ENCODE measurements around the gene FAM131A.

FAM131A gene

DNA sequence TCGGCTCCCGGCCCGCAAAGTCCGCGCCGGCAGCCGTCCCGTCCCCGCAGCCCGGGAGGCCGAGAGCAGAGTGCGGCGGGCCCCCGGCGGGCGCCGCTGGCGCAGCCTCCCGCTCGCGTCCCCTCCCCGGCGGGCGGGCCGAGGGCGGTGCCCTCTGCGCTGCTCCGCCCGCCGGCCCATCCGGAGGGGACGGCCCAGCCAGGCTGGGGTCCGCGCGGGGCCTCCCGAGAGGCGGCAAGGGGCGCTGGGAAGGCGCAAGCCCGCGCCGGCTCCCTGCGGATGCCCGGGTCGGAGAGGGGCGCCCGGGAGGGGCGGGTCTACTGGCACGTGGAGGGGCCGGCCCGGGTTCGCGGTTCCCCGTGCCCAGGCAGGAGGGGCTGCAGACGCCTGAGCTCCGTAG is 24.1 kb downstream of the FAM131A start, which contains the start of the genes CLCN2 and POLR2H:
Gene CLCN2, minus strand, starts transcription at position 74 of the 400 bp plus-strand sequence. CDS start 126 bp downstream, outside the sequence.
Gene POLR2H, plus strand, starts transcription at position 179 of the 400 bp plus-strand sequence. CDS start 1,783 bp downstream, outside the sequence.
- H3K9me3 Mint-ChIP-seq: no peaks in the 10 kb centered on the region
- peak within 1 kb of the TSS; percentile 98 for H3K27ac Mint-ChIP-seq
- H3K4me3 Mint-ChIP-seq: peak within 1 kb of the TSS; percentile 94
- peaks cover 18% of the 10 kb centered on the region for H3K4me1 Mint-ChIP-seq (ENCODE audit: low read depth)
- peaks cover 3% of the 10 kb centered on the region for H3K27me3 Mint-ChIP-seq (ENCODE audit: low read depth)
- peak; percentile 65 for DNase-seq (ENCODE audit: low spot score)
- peaks cover 20% of the 10 kb centered on the region for H3K36me3 Mint-ChIP-seq (ENCODE audit: low read depth)

DNA sequence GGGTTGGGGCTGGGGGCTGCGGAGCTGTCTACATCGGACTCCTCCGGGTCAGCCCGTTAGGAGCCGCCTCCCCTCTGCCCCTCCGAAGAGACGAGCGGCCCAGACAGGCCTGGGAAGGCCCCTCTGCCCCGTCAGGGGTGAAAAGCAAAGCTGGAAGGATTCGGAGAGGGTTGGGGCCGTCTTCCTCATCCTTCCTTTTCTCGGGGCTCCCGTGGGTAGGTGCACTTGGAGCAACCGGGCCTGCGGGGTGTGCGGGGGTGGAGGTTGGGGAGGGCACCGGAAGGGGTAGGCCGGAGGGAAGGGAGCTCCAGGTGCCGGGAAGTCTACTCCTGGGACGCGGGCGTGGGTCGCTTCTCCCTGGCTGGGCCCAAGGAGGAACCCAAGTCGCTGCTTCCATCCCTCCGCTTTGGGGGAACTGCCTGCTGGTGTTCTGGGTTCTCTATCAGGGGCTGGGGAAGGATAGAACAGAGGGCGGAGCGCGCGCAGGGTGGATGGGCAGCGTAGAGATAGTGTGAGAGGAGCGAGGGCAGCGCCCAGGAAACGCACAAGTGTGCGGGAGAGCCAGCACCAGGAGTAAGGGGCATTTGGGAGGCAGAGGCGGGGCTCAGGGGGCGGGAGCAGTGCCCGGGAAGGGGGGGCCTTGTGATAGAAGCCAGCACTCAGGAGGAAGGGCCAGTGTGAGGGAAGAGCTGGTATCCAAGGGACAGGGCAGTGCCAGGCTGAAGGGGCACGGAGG is 24.7 kb downstream of the FAM131A start:
- no peaks in the 10 kb centered on the region for H3K9me3 Mint-ChIP-seq
- peak overlapping the region; percentile 98 for H3K27ac Mint-ChIP-seq
- peaks cover 20% of the 10 kb centered on the region for H3K4me1 Mint-ChIP-seq (ENCODE audit: low read depth)
- DNase-seq (ENCODE audit: low spot score): peak; percentile 42
- peaks cover 25% of the 10 kb centered on the region for H3K36me3 Mint-ChIP-seq (ENCODE audit: low read depth)
- H3K4me3 Mint-ChIP-seq: peak overlapping the region; percentile 94
- peaks cover 3% of the 10 kb centered on the region for H3K27me3 Mint-ChIP-seq (ENCODE audit: low read depth)

DNA sequence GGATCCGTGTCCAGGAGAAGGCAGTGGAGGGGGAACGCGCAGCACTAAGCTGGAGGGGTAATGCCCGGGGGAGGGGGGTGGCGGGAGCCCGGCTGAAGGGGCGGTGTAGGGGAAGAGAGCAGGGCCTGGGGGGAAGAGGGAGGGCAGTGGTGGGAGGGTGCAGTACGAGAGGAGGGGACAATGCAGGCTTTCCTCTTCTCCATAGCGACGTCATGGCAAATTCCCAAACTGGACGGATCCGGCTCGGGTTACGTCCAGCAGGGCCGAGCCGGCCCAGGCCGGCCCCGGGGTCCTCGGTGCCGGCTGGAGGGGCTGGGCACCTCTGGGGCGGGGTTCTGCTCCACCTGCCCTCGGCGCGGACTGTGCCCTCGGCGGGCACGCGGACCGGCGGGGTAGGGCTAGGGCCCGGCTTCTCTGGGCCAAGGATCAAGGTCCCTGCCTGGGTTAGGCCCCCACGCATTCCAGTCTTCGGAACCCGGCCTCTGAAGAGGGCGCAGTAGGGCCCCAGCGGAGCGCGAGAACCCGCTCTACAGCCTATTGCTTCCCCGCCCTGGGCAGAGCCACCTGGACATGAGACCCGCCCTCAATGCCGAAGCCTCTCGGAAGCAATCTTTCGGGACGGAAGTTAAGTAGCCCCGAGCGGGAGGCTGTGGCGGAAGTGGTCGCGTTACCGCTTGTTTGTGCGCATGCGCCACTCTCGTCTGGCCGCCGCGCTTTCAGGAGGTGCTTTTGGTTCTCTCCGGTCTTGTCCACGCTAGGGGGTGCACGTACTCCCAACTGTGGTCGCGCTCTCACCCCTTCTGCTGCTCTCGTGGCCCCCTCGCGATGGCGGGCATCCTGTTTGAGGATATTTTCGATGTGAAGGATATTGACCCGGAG is 25.5 kb downstream of the FAM131A start:
- no peaks in the 10 kb centered on the region for H3K9me3 Mint-ChIP-seq
- peaks cover 20% of the 10 kb centered on the region for H3K4me1 Mint-ChIP-seq (ENCODE audit: low read depth)
- peaks cover 3% of the 10 kb centered on the region for H3K27me3 Mint-ChIP-seq (ENCODE audit: low read depth)
- peak overlapping the region; percentile 100 for H3K4me3 Mint-ChIP-seq
- peak; percentile 98 for DNase-seq (ENCODE audit: low spot score)
- peaks cover 32% of the 10 kb centered on the region for H3K36me3 Mint-ChIP-seq (ENCODE audit: low read depth)
- H3K27ac Mint-ChIP-seq: peak overlapping the region; percentile 98

DNA sequence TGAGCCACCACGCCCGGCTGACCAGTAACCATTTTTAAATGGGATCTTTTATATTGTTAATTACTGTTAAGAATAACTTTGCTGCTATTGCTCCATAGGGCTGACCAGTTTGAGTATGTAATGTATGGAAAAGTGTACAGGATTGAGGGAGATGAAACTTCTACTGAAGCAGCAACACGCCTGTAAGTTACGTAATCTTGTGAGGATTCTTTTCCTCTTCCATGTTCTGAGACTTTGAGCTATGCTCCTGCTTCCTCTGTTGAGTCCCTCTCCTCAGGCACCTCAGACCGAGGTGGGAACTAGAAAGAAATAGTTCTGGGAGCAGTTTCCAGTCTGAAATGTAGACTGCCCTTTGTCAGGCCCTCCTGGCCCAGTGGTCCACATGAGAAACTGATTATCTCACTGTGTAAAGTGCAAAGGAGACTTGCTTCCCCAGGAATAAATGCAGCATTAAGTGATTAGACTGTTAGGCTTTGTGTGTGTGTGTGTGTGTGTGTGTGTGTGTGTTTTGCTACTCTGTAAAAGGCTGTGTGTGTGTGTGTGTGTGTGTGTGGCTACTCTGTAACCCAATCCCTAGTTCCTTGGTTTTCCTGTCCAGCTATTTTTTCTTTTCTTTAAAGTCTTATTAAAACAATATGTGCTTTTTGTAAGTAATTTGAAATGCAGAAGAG is 29.4 kb downstream of the FAM131A start:
- Mint-ChIP-seq H3K27ac (no peak overlapping the region), H3K4me1 (ENCODE audit: low read depth) (peaks cover 18% of the 10 kb centered on the region), H3K27me3 (ENCODE audit: low read depth) (no peaks in the 10 kb centered on the region), H3K4me3 (no peak overlapping the region), H3K36me3 (ENCODE audit: low read depth) (peaks cover 48% of the 10 kb centered on the region), H3K9me3 (no peaks in the 10 kb centered on the region)
- DNase-seq (ENCODE audit: low spot score): no peak

DNA sequence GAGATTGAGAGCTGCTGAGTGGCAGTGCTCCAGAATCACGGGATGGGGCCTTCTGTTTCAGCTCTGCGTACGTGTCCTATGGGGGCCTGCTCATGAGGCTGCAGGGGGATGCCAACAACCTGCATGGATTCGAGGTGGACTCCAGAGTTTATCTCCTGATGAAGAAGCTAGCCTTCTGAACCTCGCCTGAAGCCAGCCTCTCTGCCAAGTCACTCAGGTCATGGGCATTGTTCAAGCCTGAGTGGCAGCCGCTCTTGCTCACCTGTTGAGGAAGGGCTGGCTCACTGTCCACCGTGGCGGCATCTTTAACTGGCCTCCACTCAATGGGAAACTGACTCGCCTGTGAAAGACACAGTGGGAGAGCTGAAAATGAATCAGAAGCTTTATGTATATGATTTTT is 30.7 kb downstream of the FAM131A start:
- peaks cover 19% of the 10 kb centered on the region for H3K4me1 Mint-ChIP-seq (ENCODE audit: low read depth)
- peaks cover 48% of the 10 kb centered on the region for H3K36me3 Mint-ChIP-seq (ENCODE audit: low read depth)
- DNase-seq (ENCODE audit: low spot score): no peak
- no peaks in the 10 kb centered on the region for H3K27me3 Mint-ChIP-seq (ENCODE audit: low read depth)
- no peaks in the 10 kb centered on the region for H3K9me3 Mint-ChIP-seq
- H3K4me3 Mint-ChIP-seq: no peak overlapping the region
- H3K27ac Mint-ChIP-seq: no peak overlapping the region

- Mint-ChIP-seq H3K27me3 (ENCODE audit: low read depth) (no peaks in the 10 kb centered on the region), H3K4me3 (no peak overlapping the region), H3K4me1 (ENCODE audit: low read depth) (peaks cover 17% of the 10 kb centered on the region), H3K27ac (no peak overlapping the region), H3K36me3 (ENCODE audit: low read depth) (peaks cover 44% of the 10 kb centered on the region), H3K9me3 (no peaks in the 10 kb centered on the region)
- no peak for DNase-seq (ENCODE audit: low spot score)
These were observed 31.3 kb downstream of the FAM131A start for GRCh38 chr3:184368586-184369183.

DNA sequence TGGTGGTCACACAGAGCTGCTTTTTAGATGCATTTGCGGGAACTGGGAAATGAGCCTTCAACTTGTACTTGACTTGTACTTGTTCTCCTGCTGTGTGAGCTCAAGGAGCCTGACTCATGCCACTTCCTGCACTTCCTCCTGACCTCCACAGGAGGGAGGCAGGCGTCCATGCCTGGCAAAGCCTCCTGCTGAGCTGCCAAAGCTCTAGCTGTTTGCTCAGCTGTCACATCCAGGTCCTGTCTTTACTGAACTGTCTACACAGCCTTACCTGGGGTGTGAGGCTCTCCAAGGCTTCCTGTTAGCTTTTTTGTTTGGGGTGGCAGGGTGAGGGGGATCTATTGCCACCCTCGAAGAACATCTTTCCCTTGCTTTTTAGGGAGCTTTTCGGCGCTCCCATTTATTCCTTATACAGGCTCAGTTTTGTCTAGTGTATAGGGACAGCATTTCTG is 34.2 kb downstream of the FAM131A start:
- Mint-ChIP-seq H3K4me3 (no peak overlapping the region), H3K4me1 (ENCODE audit: low read depth) (peaks cover 6% of the 10 kb centered on the region), H3K27me3 (ENCODE audit: low read depth) (peaks cover 11% of the 10 kb centered on the region), H3K36me3 (ENCODE audit: low read depth) (peaks cover 28% of the 10 kb centered on the region), H3K9me3 (no peaks in the 10 kb centered on the region), H3K27ac (no peak overlapping the region)
- DNase-seq (ENCODE audit: low spot score): peak; percentile 48

DNA sequence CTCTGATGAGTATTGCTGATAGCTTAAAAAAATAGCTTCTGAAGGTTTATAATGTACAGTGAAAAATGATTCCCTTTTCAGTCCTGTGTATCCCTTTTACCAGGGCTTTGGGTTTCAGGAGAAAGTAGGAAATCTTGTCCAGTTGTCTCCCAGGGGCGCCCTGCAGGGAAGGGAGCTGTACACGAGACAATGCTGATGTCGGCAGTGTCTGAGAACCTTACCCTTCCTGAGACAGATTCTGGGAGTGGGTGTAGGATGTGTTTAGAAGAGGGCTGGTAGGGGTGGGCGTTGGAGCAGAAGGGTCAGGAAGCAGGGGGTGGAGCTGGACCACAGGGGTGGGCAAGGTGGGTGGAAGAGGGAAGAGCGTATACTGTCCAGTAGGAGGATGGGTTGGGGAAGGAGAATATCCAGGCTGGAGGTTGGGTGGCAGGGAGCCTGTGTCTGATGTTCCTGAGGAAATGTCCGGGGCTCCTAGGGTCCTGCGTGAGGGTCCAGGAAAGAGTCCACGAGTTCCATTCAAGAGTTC is 35.0 kb downstream of the FAM131A start:
- Mint-ChIP-seq H3K27me3 (ENCODE audit: low read depth) (peaks cover 17% of the 10 kb centered on the region), H3K4me3 (no peak overlapping the region), H3K36me3 (ENCODE audit: low read depth) (peaks cover 20% of the 10 kb centered on the region), H3K27ac (no peak overlapping the region), H3K4me1 (ENCODE audit: low read depth) (peaks cover 4% of the 10 kb centered on the region), H3K9me3 (no peaks in the 10 kb centered on the region)
- no peak for DNase-seq (ENCODE audit: low spot score)

DNA sequence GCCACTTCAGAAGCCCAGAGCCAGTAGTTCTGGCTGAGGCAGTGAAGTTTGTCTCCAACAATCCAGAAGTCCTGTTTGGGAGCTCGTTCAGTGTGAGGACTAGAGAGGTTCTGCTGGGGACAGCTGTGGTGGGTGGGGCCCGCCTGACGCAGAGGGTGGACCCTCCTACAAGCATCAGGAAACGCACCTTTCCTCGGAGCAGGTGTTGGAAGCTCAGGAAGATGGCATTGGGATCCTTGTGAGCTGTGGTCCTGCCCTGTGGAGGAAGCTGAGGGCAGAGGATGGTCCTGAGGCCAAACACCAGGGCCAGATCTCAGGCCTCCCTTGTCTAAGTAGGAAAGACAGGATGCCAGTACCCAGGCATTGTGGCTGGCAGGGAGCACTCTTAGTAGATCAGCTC is 35.5 kb downstream of the FAM131A start:
- no peak overlapping the region for H3K27ac Mint-ChIP-seq
- H3K4me3 Mint-ChIP-seq: no peak overlapping the region
- peaks cover 22% of the 10 kb centered on the region for H3K27me3 Mint-ChIP-seq (ENCODE audit: low read depth)
- no peak for DNase-seq (ENCODE audit: low spot score)
- H3K4me1 Mint-ChIP-seq (ENCODE audit: low read depth): peaks cover 4% of the 10 kb centered on the region
- H3K36me3 Mint-ChIP-seq (ENCODE audit: low read depth): peaks cover 16% of the 10 kb centered on the region
- no peaks in the 10 kb centered on the region for H3K9me3 Mint-ChIP-seq

DNA sequence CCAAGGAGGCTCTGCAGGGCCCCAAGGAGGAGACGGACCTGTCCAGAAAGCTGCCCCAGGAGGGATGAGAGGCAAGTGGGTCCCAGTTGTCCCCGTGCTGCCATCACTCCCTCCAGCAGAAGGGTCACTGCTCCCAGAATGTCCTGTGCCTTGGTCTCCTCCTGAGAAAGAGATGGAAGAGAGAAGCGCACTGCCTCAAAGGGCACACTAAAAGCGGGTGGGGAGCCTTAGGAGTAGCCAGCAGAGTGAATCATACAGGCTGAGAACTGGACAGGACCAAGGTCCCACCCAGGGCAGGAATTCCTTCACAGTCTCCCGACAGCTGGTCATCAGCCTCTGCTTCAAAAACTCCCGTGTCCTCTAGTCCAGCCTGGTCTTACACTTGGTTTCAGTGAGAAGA is 36.0 kb downstream of the FAM131A start:
- H3K4me1 Mint-ChIP-seq (ENCODE audit: low read depth): peaks cover 4% of the 10 kb centered on the region
- no peak overlapping the region for H3K4me3 Mint-ChIP-seq
- peaks cover 28% of the 10 kb centered on the region for H3K27me3 Mint-ChIP-seq (ENCODE audit: low read depth)
- no peaks in the 10 kb centered on the region for H3K9me3 Mint-ChIP-seq
- no peak for DNase-seq (ENCODE audit: low spot score)
- H3K27ac Mint-ChIP-seq: no peak overlapping the region
- peaks cover 12% of the 10 kb centered on the region for H3K36me3 Mint-ChIP-seq (ENCODE audit: low read depth)

DNA sequence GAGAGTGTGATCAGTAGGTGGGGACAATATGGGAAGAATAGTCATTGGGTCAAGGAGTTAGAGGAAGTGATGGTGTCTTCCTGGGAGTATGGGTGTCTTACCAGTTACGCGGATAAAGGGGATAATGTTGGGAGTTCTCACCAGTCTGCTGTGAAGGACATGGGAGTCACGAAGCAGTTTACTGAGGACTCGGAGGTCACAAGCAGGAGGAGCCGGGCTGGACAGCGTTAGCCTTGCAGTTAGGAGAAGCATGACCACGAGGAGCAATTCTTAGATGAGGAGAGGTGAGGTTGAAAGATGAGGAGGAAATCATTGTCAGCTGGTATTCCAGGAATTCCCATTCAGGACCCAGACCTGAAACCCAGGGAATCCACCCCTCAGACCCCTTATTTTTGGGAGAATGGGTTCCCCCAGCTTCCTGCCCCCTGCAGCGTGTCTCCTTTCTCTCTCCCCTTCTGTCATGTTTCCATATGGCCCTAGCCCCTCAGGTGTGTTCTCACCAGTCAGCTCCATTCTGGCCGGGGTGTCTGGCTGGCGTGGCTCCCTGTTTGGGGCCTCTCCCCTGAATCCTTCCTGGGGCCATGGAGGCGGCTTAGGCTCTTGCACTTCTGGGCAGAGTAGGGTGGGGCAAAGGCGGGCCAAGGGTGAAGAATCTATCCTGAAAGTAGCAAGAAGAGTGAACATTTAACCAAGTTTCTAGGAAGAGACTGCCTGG is 38.5 kb downstream of the FAM131A start:
- Mint-ChIP-seq H3K36me3 (ENCODE audit: low read depth) (peaks cover 2% of the 10 kb centered on the region), H3K9me3 (no peaks in the 10 kb centered on the region), H3K27me3 (ENCODE audit: low read depth) (peaks cover 41% of the 10 kb centered on the region), H3K4me1 (ENCODE audit: low read depth) (peaks cover 4% of the 10 kb centered on the region), H3K27ac (no peak overlapping the region), H3K4me3 (no peak overlapping the region)
- DNase-seq (ENCODE audit: low spot score): no peak

DNA sequence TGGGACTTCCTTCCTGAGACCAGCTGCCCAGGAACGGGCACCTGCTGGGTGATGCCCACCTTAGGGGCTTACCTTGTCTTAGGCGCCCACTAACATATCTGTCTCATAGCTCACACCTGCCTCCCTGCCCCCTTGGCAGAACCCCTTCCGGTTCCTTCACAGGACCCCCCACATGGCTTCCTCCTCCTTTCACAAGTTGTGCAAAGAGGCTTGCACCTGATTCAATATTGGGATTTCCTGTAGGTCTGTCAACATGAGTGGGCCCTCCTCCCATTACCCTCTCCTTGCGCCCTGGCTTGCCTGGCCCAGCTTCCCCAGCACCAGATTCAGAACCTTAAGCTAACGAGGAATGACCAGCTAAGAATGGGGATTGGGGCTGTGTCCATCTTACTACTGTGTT is 40.0 kb downstream of the FAM131A start:
- H3K4me1 Mint-ChIP-seq (ENCODE audit: low read depth): no peaks in the 10 kb centered on the region
- no peak overlapping the region for H3K4me3 Mint-ChIP-seq
- DNase-seq (ENCODE audit: low spot score): no peak
- H3K36me3 Mint-ChIP-seq (ENCODE audit: low read depth): no peaks in the 10 kb centered on the region
- no peaks in the 10 kb centered on the region for H3K9me3 Mint-ChIP-seq
- H3K27me3 Mint-ChIP-seq (ENCODE audit: low read depth): peaks cover 54% of the 10 kb centered on the region
- H3K27ac Mint-ChIP-seq: no peak overlapping the region
